HG03175 (cell line): ENCODE data around the gene ABHD17A.
A peak's percentile ranks its signal among the peaks of the same experiment; 100 is the strongest.

Experiments
- ATAC-seq: cut with Tn5 transposase; IDR thresholded peaks from one replicate; pipeline ENCODE4 v1.9.1; 2021; ENCODE audit warnings: mild to moderate bottlenecking, moderate library complexity; ENCODE audit not compliant: unreplicated experiment

ABHD17A gene

DNA sequence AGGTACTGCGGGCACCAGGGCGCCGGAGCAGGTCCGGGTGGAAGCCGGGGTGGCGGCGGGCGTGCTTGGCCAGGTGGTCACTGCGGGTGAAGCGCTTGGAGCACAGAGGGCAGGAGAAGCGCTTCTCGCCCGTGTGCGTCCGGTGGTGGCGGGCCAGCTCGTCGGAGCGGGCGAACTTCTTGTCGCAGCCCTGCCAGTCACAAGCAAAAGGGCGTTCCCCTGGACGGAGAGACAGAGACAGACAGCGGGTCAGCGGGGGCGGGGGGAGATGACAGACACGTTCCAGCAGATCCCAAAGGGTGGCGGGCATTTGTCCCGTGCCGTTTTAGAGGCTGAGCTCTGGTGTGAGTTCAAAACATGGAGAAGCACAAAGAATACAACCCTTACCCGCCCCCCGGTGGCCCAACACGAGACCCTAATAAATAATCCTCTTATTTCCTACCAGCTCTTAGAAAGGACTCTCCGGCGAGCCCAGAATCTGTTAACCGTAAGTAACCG, 30.7 kb downstream of the ABHD17A start:
- no peak for ATAC-seq

DNA sequence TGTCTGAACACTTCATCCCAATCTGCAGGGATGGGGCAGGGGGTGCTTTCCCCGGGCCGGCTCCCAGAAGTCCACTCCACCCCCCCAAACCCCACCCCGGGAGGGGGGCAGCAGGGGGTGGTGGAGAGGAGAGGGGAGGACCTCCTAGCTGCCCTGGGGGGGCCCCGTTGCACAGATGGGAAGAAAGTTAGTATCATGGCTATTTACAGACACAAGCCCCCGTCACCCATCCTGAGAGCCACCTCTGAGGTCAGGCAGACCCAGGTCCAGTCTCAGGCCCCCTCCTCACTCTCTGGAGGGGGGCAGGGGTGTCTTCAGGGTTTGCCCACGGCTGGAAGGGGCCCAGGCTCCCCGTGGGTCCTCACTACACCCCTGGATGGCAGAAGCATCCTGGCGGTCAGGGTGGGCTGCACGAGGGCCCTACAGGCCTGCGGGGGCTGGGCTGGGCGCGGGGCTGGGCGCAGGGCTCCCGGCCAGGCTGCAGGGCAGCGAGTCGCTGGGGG, 31.2 kb downstream of the ABHD17A start:
- no peak for ATAC-seq

DNA sequence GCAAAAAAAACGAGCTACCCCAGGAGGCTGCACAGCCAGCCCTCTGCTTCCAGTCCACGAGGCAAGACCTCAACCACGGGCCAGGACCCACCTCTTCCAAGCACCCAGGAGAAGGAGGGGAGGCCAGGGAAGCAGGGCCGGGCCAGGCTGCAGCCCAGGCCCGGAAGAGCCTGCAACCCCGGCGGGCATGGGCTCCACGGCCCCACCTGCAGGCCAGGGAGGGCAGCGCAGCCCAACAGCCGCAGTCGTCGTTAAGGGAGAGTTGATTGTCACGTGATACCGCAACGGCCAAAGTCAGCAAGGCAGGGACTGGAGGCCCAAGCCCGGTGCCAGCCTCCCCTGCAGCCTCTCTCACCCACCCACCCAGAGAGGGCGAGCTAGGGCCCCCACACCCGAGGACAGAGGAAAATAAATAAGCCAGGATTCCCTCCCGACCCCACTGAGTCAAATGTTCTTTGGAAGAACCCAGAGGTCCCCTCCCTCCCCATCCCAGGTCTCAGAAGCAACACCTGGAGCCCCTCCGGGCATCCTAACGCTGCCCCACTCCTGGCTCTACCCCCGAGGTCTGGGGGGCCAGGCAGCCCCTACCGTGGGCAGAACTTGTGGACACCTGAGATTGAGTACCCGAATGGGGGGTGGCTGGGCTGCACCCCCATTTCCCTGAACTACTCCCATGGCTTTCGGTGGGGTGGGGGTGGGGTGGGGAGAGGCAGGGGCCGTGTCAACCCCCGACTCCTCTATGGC, 31.8 kb downstream of the ABHD17A start:
- ATAC-seq, result no peak

DNA sequence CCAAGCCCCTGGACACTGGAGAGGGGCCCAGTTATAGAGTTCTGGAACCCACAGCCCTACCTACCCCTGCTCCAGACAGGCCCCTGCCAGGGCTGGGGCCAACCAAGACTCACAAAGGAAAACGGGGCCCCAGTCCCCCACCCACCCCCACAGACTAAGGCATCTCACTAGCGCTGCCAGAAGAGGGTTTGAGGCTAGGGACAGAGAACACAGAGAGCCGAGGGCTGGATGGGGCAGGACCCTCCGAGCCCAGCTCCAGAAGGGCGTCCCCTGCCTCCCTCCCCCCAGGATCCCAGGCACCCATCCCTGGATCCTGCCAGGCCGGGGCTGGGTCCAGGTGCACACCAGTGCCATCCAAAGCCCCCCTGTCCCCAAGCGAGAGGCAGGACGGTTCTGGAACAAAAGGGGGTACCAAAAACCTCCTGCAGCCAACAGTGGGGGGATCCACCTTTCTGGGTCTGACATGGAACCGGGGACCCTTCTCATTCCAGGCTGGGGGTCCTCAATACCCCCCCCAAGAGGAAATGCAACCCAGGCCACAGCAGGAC, 32.6 kb downstream of the ABHD17A start:
- ATAC-seq, result no peak

DNA sequence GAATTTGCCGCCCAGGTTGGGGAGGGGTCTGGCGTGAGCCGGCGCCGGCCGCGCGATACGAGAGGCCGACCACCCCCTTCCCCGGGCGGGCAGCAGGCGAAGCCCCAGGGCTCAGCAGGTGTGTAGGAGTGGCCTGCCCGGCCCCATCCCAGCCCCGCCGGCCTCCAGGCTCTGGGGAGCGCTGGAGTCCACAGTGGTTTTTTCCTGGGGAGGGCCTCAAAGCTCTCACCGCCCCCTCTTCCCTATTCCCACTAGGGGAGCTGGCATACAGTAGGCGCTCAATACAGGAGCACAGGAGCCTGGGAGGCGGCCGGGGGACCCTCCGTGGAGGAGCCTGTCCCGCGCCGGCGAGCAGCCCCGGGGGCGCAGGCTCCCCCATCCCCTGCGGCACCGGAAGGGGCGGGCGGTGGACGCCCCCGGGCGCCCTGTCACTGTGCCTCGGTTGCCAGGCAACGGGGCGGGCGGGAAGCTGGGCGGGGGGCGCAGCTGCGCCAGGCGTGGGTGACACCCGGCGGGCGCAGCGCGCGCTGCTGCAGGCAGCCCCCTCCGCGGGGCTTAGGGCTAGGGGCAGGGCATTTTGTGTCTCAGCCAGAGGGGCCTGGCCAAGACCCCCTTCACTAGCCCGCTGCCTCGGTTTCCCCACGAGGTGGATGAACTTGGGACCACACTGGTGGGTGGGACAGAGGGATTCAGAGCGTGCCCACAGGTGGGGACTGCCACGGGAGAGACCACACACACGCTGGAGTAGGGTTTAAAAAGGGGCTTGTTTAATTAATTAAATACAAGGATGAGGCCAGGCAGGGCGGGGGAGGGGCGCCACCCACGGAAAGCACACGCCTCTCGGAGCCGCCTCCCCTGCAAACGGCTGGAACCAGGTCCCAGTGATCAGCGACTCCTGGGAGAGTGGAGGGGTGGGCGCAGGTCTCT, 33.4 kb downstream of the ABHD17A start:
- no peak for ATAC-seq

DNA sequence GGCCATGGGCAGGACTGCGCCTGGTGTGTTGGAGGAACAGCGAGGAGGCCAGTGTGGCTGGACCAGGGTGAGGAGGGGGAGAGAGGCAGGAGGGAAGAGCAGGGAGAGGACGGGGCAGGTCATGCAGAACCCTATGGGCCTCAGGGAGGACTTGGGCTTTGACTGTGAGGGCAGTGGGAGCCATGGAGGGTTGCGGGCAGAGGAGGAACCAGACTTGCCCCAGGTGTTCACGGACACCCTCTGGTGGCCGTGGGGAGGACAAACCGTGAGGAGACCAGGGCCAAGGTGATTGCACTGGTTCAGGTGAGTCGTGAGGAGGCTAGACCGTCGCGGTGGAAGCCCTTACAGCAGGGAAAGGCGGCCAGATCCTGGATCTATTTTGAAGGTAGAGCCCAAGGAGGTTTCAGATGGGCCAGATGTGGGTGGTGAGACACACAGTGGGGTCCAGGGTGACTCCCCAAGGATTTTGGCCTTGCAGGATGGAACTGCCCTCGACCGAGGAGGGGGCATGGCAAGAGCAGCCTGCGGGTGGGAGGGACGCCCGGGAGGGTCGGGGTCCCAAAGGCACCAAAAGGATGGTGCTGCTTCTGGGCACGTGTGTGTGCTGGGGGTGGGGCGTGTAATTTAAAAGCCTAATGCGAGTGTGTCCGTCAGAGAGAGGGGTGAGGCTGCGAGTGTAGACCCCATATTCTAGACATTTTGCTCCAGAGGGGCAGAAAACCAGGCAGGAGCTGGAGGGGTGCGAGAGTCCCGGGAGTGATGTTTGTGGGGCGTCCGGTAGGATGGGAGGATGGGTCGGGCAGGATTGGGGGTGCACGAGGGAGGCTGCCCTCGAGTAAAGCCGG, 34.3 kb downstream of the ABHD17A start:
- no peak for ATAC-seq

DNA sequence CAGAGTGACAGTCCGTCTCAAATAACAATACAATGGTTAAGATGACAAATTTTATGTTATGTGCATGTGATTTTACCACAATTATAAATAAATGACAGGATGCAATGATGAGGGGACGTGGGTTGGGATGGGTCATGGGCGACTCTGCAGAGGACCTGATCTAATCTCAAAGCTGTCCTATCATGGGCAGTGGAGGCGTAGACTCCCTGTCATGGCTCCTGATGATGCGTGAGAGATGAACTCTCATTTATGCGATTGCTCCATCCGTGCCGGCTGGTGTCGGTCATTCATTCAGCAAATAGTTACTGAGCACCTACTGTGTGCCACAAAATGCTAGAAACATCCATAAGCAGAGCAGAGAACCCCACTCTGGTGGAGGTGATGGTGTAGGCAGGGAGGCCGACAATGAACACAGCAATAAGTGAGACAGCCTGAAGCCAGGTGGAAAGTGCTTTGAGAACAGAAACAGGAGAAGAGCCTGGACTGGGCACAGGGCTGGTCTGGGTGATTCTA, 35.4 kb downstream of the ABHD17A start:
- no peak for ATAC-seq

DNA sequence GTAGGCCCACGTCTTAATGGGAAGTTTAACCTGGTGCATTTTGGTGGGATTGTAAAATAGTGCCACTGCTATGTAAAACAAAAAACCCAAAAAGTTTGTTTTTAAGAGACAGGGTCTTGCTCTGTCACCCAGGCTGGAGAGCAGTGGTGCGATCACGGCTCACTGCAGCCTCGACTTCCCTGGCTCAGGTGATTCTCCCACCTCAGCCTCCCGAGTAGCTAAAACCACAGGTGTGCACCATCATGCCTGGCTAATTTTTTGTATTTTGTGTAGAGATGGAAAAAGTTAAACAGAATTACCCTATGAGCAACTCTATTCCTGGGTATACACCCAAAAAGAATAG, 36.2 kb downstream of the ABHD17A start:
- no peak for ATAC-seq

DNA sequence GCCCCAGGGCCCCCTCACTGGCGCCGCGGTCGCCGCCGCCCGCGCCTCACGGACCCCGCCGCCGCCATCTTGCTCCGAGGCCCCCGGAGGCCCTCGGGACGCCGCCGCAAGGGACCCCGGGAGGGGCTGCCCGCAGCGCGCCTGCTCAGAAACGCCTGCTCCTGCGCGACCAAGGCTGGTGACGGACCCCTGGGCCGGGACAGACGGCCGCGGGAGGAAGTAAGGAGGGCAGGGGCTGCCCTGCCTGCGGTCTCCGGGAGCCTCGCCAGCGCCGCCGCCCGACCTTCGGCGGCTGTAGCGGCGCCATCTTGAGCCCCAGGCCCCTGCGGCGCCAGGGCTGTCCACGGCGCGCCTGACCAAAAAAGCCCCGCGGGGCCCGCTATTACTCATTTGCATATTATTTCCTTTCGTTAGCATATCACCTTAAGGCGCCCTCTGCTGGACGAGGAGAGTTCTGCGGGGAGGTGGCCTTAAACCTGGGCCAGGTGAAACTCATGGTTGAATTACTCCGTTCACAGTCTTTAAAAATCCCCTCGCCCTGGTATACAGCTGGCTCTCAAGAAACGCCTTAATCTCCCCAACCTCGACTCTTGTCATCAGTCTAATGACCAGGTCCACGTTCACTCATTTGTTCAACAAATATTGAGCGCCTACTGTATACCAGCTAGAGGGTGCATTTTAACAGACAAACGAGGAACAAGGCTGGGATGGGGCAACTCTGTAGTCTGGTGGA, 36.7 kb downstream of the ABHD17A start, which contains the start of gene REXO1:
Gene REXO1 (minus strand): TSS at position 85 of the 733 bp plus-strand sequence. CDS start 125 bp downstream, outside the sequence.
- peak; percentile 73 for ATAC-seq

DNA sequence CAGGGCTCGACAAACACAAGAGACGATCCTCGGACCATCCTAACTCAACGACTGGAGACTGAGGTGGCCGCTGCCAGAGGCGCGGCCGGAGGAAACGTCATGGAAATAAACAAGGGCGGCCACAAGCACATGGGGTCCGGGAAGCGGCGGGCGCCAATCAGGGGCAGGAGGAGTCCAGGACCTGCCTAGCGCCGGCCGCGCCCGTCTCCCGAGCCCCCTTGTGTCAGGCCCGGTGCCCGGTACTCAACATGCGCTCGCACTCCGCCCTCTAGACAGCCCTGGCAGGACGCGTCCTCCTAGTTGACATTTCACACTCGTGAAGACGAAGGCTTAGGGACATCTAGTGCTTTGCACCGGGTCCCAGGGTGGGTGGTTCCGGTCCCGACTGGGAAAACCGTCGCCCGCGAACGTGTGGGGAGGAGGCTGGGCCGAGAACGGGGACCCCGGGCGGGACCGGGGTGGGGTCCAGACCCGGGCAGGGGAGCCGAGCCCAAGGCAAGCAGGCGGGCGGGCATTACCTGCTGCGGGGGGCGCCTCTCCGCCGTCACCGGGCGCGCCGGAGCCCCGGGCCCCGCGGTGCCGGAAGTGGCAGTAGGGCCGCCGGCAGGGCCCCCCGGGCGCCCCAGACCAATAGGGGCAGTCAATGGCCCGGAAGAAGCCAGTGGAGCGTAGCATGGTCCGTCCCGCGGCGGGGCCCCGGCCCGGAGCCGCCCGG, 37.5 kb downstream of the ABHD17A start:
- ATAC-seq, result peak; percentile 26

DNA sequence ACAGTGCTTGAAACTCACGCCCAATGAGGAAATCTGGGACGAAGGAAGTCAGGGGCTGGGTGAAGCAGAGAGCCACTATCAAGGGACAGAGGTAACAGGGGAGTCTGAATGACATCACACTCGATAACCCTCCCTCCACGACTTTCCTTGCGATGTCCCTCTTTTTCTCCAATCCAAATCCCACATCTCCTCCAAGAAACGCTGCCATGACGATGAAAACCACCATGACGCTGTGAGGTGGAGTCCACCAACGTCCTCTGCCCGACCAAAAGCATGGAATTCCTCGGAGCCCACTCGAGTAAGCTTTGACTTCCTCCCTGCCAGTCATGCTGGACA, 38.0 kb downstream of the ABHD17A start:
- ATAC-seq, result no peak

DNA sequence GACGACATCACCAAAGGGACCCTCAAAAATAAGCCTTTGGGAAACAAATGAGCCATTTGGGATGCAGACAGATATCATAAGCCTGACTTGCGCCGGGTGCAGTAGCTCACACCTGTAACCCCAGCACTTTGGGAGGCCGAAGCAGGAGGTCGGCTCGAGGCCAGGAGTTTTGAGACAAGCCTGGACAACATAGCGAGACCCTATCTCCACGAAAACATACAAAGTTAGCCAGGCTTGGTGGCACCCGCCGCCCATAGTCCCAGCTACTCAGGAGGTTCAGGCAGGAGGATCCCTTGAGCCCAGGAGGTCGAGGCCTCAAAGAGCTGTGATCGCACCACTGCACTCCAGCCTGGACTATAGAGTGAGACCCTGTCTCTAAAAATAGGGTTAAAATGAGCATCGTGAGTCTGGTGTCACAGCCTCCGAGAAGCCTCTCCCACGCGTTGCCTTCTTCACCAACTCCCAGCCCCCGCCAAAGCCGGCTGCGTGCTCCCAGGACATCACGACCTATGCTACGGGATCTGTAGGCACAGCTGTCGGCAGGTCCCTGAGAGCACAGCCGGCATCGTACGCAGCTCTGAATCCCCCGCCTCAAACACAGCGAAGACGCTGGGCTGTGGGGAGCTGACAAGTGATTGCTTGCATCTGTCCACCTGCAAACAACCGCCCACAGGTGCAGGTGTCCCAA, 38.6 kb downstream of the ABHD17A start:
- no peak for ATAC-seq

DNA sequence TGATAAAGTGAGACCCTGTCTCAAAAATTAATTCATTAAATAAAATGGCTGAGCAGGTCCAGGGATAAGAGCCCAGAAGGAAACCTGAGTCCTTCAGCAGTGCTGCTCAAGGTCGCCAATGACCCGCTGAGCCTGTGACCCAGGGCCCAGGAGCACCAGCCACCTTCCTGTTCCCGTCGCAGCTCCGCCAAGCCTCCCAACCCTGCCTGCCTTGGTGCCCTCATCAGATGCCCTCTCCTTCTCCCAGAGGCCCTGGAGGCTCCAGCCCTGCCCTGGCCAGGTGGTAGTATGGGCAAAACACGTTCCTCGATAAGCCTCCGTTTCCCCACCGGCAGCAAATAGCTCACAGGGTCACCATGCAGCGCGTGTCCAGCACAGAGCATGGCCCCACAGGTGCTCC, 39.7 kb downstream of the ABHD17A start:
- ATAC-seq, result no peak

DNA sequence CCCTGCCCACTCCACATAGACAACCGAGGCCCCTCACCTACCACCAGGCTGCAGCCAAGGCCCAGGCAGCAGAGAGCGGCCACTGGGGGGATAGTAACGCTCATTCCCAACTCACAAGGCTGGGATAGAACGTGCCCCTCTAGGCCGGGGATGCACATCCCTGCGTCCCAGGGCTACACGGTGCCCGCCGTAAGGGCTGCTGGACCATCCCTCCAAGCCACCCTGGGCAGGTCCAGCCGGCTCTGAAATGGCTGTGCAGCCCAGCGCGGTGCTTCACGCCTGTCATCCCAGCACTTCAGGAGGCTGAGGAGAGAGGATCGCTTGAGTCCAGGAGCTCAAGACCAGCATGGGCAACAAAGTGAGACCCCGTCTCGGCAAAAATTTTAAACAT, 40.2 kb downstream of the ABHD17A start:
- ATAC-seq, result no peak

DNA sequence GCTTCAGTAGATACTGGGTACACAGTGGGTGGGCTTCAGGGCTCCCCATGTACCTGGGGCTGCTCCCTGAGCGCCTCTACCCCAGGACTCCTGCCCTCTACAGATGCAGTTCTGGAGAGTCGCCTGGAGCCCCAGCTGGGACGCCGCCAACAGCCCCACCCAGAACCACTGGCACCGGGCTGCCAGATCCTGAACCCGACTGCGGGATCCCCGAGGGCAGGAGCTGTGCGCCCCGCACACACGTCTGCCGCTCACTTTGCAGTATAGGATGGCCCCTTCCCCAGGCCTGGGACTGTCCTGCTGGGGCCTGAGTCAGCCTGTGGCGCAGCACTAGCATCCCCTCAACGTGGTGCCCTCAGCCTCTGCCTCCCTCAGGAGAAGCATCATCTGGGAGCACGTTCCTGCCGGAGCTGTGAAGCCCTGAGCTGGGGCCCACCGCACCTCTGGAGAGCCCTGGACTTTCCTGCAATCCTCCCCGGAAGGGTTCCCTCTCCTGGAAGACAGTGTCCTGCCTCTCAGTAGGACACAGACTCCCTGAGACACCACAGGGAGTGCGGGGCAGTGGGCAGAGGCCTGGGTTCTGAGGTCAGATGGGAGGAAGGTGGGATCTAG, 40.7 kb downstream of the ABHD17A start:
- ATAC-seq, result no peak

DNA sequence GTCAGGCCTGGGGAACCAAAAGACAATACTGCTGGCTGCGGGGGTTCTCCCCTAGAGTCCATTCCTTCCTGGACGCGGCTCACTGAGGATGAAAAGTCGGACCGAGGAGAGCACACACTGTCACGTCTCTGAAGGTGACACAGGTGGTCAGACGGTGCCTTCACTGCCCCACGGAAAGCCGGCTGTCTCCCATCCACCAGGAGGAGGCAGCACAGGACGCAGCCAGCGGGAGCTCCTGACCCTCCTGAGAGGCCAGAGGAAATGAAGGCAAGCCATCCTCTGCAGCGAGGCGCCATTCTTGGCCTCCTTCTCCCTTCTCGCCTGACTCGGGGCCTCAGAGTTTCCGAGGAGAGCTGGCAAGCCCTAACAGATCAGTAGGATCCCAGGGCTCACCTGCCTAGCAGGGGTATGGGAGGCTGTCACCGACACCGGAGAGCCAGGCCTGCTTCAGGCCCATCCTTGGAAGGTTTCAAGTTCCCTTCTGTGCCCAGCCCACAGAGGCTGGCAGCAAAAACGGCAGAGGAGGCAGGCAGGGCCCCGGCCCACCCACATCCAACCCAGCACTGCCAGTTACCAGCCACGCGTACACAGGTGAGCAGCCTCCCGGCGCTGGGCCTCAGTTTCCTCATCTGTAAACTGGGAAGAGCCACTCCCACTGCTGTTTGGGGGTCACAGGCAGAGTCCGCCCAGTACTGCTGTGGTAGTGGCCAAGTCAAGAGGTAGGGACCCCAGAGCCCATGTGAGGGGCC, 41.5 kb downstream of the ABHD17A start:
- ATAC-seq, result no peak

DNA sequence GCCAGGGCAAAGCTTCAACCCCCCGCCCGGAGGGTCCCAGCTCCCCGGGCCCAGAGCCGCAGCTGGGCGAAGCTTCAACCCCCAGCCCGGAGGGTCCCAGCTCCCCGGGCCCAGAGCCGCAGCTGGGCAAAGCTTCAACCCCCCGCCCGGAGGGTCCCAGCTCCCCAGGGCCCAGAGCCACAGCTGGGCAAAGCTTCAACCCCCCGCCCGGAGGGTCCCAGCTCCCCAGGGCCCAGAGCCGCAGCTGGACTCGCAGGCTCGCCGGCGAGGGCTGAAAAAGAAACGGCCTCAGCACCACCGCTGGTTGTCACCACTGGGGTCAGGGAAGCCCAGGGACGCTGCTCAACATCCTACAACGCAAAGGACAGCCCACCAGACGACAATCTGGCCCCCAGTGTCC, 42.2 kb downstream of the ABHD17A start:
- ATAC-seq, result no peak
